HepG2 (cell line): Measurements from ENCODE around the gene NSD1. TPM values are rescaled to one million over a fixed set of nuclear protein-coding genes. Genes with fewer than 3 reads are reported as not detected.

Experiments used
- CCDC6 ChIP-seq: sonication (generic); formaldehyde crosslinking; IDR thresholded peaks from 2 replicates; pipeline ENCODE4 v1.8.1; 2022; ENCODE audit warnings: mild to moderate bottlenecking, missing genetic modification reagents, moderate library complexity
- DMAP1 ChIP-seq: IDR thresholded peaks from 2 replicates; pipeline ENCODE4 v1.6.1; 2016
- ERF ChIP-seq: IDR thresholded peaks from 2 replicates; pipeline ENCODE4 v1.6.1; 2018; ENCODE audit warnings: missing biosample characterization, missing genetic modification reagents
- HINFP ChIP-seq: sonication (generic); formaldehyde crosslinking; IDR thresholded peaks from 2 replicates; pipeline ENCODE4 v1.4.0; 2020; ENCODE audit warnings: low read depth, mild to moderate bottlenecking, missing genetic modification reagents
- IRF1 ChIP-seq: sonication (generic); formaldehyde crosslinking; IDR thresholded peaks from 2 replicates; pipeline ENCODE4 v1.4.0; 2020; ENCODE audit warnings: low read depth, mild to moderate bottlenecking, missing genetic modification reagents
- ISX ChIP-seq: sonication (generic); formaldehyde crosslinking; conservative IDR thresholded peaks from 2 replicates; pipeline ENCODE4 v1.5.0; 2020; ENCODE audit warnings: missing genetic modification reagents
- MIER2 ChIP-seq: IDR thresholded peaks from 2 replicates; pipeline ENCODE4 v1.6.1; 2016; ENCODE audit warnings: missing biosample characterization, missing genetic modification reagents
- NFRKB ChIP-seq: fragments of 450-650 bp; IDR thresholded peaks from 2 replicates; pipeline ENCODE4 v1.6.1; 2017
- NFYC ChIP-seq: IDR thresholded peaks from 2 replicates; pipeline ENCODE4 v1.6.1; 2016; ENCODE audit warnings: missing genetic modification reagents, missing compliant biosample characterization
- POLR2AphosphoS5 ChIP-seq: IDR thresholded peaks from 2 replicates; pipeline ENCODE4 v1.6.1; 2012; ENCODE audit warnings: low read depth, low read length
- PRPF4 ChIP-seq: fragments of 200-400 bp; formaldehyde crosslinking; IDR thresholded peaks from 2 replicates; pipeline ENCODE4 v1.6.1; 2016; ENCODE audit warnings: low read length, low read depth; ENCODE audit not compliant: poor library complexity, severe bottlenecking
- SAFB2 ChIP-seq: sonication (generic); formaldehyde crosslinking; IDR thresholded peaks from 2 replicates; pipeline ENCODE4 v1.5.1; 2020; ENCODE audit warnings: missing genetic modification reagents, low read depth, mild to moderate bottlenecking, borderline replicate concordance
- SIN3B ChIP-seq: fragments of 150-350 bp; IDR thresholded peaks from 2 replicates; pipeline ENCODE4 v1.6.1; 2014; ENCODE audit warnings: low read length
- SOX5 ChIP-seq: IDR thresholded peaks from 2 replicates; pipeline ENCODE4 v1.6.1; 2016; ENCODE audit warnings: borderline replicate concordance
- TCF12 ChIP-seq, 2 experiments: fragments of 450-650 bp in 1 of 2; sonication (generic) in 1 of 2; formaldehyde crosslinking in 1 of 2; IDR thresholded peaks; 2 replicates each; pipeline versions ENCODE4 v1.6.1 to v1.8.0; 2017 to 2022; ENCODE audit warnings: antibody characterized with exemption in 1 of 2, mild to moderate bottlenecking in 1 of 2, missing genetic modification reagents in 1 of 2, moderate library complexity in 1 of 2
- ZBTB4 ChIP-seq: sonication (generic); formaldehyde crosslinking; IDR thresholded peaks from 2 replicates; pipeline ENCODE4 v1.4.0; 2020; ENCODE audit warnings: missing genetic modification reagents, mild to moderate bottlenecking, borderline replicate concordance
- ZBTB7A ChIP-seq: sonication (generic); formaldehyde crosslinking; IDR thresholded peaks from 2 replicates; pipeline ENCODE4 v1.8.0; 2022; ENCODE audit warnings: mild to moderate bottlenecking, missing genetic modification reagents
- ZIK1 ChIP-seq: sonication (generic); formaldehyde crosslinking; IDR thresholded peaks from 2 replicates; pipeline ENCODE4 v1.5.0; 2020; ENCODE audit warnings: mild to moderate bottlenecking, low read depth, missing genetic modification reagents, borderline replicate concordance
- ZNF124 ChIP-seq: sonication (generic); formaldehyde crosslinking; IDR thresholded peaks from 2 replicates; pipeline ENCODE4 v1.4.0; 2020; ENCODE audit warnings: missing genetic modification reagents
- ZNF230 ChIP-seq: sonication (generic); formaldehyde crosslinking; IDR thresholded peaks from 2 replicates; pipeline ENCODE4 v1.4.0; 2020; ENCODE audit warnings: mild to moderate bottlenecking, missing genetic modification reagents
- ZNF251 ChIP-seq: sonication (generic); formaldehyde crosslinking; IDR thresholded peaks from 2 replicates; pipeline ENCODE4 v1.9.0; 2021; ENCODE audit warnings: mild to moderate bottlenecking, missing genetic modification reagents
- ZNF333 ChIP-seq: sonication (generic); formaldehyde crosslinking; IDR thresholded peaks from 2 replicates; pipeline ENCODE4 v1.4.0; 2020; ENCODE audit warnings: mild to moderate bottlenecking, missing genetic modification reagents, borderline replicate concordance
- ZNF580 ChIP-seq: IDR thresholded peaks from 2 replicates; pipeline ENCODE4 v1.6.1; 2016; ENCODE audit warnings: low read depth, borderline replicate concordance
- ZNF589 ChIP-seq: sonication (generic); formaldehyde crosslinking; conservative IDR thresholded peaks from 2 replicates; pipeline ENCODE4 v1.8.0; 2022; ENCODE audit warnings: mild to moderate bottlenecking, moderate library complexity, missing genetic modification reagents
- ZNF597 ChIP-seq: sonication (generic); formaldehyde crosslinking; IDR thresholded peaks from 2 replicates; pipeline ENCODE4 v1.5.0; 2020; ENCODE audit warnings: missing genetic modification reagents
- ZNF792 ChIP-seq: IDR thresholded peaks from 2 replicates; pipeline ENCODE4 v1.6.1; 2016
- polyA plus RNA-seq, 8 experiments: library from polyadenylated mRNA; depleted of rRNA in 3 of 8; stranded (reverse) in 7 of 8; unstranded in 1 of 8; fragments of >200 nt; fragmentation: Illumina TruSeq in 4 of 8; extraction: Trizol in 4 of 8; gene quantifications; 2 replicates each; pipeline versions ENCODE4 v1.2.1 to v1.2.3, GENCODE V29; 2011 to 2016; ENCODE audit warnings: low read depth in 4 of 8, missing spikeins in 1 of 8, mixed read lengths in 1 of 8; ENCODE audit not compliant: insufficient read depth in 1 of 8
- total RNA-seq, 5 experiments: library from RNA; depleted of rRNA; stranded (reverse); fragments of >200 nt; fragmentation: Illumina TruSeq; extraction: Trizol; gene quantifications; 2 replicates each; pipeline ENCODE4 v1.2.3, GENCODE V29; 2016; ENCODE audit warnings: low read depth in 1 of 5

The NSD1 gene
- total and polyA plus RNA-seq, 2 of the 13 experiments (the other 11 are each of a cell fraction or from before 2014, with no cell fraction given), result 0.01 to 0.09 TPM

- no peak for TF ChIP-seq IRF1
- no peak for TF ChIP-seq CCDC6 (CRISPR knock-in tag)
- no peak for TF ChIP-seq SIN3B
- TF ChIP-seq ZIK1 (CRISPR knock-in tag), result no peak
- no peak for TF ChIP-seq ZNF580 (CRISPR knock-in tag)
- no peak for TF ChIP-seq ZBTB4 (CRISPR knock-in tag)
- TF ChIP-seq ZNF124 (CRISPR knock-in tag), result no peak
- TF ChIP-seq PRPF4, result peak; percentile 55
- no peak for TF ChIP-seq HINFP (CRISPR knock-in tag)
- no peak for TF ChIP-seq DMAP1
- TF ChIP-seq ISX (CRISPR knock-in tag), result no peak
- TF ChIP-seq NFYC (CRISPR knock-in tag), result no peak
- no peak for TF ChIP-seq ZNF230 (CRISPR knock-in tag)
- no peak for TF ChIP-seq MIER2
- TF ChIP-seq ZNF792 (CRISPR knock-in tag), result no peak
- TF ChIP-seq SAFB2 (CRISPR knock-in tag), result no peak
- no peak for TF ChIP-seq NFRKB
- TF ChIP-seq SOX5, result no peak
- no peak for TF ChIP-seq ZNF597 (CRISPR knock-in tag)
- no peak for TF ChIP-seq POLR2AphosphoS5
- no peak for TF ChIP-seq ZNF251
- 0 out of 2 replicates have a peak, but pooled peaks have one; percentile 49 for TF ChIP-seq ZNF589
- TF ChIP-seq ERF (CRISPR knock-in tag), result no peak
- no peak for TF ChIP-seq ZNF333 (CRISPR knock-in tag)
- TF ChIP-seq ZBTB7A (CRISPR knock-in tag), result no peak
- no peak for TF ChIP-seq TCF12 (IDR thresholded peaks at IDR 0.05)
- no peak for TF ChIP-seq TCF12 (CRISPR knock-in tag; IDR thresholded peaks at IDR 0.05)
These were observed 171.0 kb downstream of the NSD1 start (continued) for GRCh38 chr5:177304392-177305119.
